NOMO-1 treated with DMSO at 0.1 percent for 48 hours (cell line): ENCODE data around the gene PLEKHH1.
A peak's percentile ranks its signal among the peaks of the same experiment; 100 is the strongest.

Experiments
- DNase-seq: peaks from one replicate; lab custom pipeline; 2025; ENCODE audit not compliant: unreplicated experiment; lab: John Stamatoyannopoulos, UW

Gene PLEKHH1

DNA sequence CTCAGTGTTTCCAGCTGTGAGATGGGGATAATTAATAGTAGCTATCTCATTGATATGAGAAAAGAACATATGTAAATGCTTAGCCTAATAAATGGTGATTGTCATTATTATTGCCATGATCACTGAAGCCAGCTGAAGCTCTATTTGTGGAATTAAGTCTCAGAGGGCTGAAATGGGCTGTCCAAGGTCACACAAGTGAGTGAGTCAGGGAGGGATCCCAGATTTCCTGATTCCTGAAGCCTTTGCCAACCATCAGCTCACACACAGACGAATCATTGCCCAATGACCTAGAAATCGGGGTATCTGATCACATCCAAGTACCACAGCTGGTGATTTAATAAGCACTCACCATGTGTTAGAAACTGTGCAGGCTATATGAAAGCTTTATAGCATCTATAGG lies 23.0 kb upstream of the PLEKHH1 start:
- DNase-seq: no peak

GRCh38 chr14:67510836-67511235 lies 22.3 kb upstream of the PLEKHH1 start:
- DNase-seq: no peak

DNA sequence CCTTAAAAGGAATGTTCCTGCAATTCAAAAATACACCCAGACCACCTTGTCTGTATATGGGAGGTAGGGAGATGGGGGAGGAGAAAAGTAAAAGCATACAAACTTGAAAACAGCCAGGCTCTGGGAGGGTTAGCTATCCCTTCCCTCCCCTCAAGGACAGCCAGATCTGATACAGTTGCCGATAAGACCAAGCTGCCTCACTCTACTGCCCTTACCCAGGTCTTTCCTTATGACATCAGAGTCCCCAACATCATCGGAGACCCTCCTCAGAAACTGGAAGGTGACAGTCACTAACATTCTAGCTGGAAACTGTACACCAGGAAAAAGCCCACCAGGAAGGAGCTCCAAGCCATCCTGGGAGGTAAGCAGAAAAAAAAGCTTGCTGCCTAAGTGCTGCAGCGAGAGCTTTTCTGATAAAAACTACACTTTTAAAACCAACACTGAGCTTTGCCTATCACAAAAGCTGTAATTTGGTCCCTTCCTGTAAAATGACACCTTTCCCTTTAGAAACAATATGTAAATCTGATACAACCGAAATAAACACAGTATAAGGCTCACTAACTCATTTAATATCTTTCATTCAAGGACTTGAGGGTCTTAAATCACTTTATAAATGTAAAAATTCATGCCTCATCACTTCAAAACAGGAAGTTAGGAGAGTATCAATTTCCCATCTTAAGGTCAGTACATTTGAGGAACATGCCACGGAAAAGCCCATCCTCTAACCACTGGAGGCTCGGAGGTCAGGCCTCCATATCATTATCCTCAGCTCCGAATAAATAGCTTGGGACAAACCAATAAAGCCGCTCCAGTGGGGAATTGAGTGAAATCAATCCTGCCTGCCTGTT lies 20.4 kb upstream of the PLEKHH1 start:
- DNase-seq: peak; percentile 30

DNA sequence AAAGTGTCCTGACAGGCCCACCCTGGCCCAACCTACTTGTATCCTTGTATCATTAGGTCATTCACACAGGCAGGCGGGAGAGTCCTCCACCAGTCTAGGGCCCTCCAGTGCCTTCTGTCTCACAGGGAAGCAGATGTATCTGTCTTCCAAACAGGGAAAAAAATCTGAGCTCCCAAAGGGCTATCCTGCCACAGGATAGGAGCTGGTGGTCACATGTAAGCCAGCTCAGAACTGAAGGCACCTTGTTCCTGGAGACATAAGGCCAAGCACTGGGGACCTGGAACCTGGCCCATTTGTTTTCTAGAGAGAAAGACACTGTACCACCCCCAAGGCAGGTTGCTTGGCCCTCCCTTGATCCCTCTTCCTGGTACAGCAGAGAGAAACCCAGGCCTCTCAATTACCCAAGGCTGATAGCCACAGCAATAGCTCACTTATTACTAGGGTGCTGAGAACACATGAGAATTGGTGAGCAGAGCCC lies 19.4 kb upstream of the PLEKHH1 start:
- DNase-seq: no peak

- no peak for DNase-seq
Observed at GRCh38 chr14:67514203-67514607, 18.9 kb upstream of the PLEKHH1 start.

GRCh38 chr14:67514650-67515385 lies 18.3 kb upstream of the PLEKHH1 start:
- DNase-seq: peak; percentile 47

DNA sequence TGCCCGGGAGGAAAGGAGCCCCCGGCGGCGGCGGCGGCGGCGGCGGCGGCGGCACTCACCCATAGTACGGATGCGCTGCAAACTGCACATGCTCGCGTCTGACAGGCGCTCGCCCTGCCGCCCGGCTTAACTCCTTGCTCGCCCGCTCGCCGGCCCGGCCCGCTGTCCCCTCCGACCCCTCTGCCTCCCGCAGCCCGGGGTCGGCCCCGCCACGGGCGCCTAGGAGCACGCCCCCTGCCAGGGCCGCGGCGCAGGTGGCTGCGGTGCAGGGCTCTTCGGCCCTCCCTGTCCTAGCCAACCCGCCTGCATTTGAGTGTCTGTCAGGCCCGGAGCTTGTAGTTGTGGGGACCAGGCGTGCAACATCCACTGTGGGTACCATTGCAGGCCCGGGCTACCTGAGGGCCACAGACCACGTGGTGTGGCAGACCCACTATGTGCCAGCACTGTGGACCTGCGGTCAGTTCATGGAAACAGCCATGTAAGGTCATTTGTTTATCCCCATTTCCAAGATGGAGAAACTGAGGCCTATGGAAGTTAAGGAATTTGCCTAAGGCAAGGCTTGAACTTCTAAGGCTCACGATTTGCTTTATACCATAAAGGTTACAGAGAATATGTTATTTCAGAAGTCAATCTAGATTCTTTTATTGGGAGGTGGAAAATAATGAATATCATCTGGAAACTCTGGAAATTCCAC lies 17.6 kb upstream of the PLEKHH1 start:
- DNase-seq: no peak

GRCh38 chr14:67516676-67517075 lies 16.4 kb upstream of the PLEKHH1 start:
- peak; percentile 28 for DNase-seq

- no peak for DNase-seq
Observed at GRCh38 chr14:67517083-67517482, 16.0 kb upstream of the PLEKHH1 start.

GRCh38 chr14:67519406-67519805 lies 13.7 kb upstream of the PLEKHH1 start:
- DNase-seq: no peak

- no peak for DNase-seq
Observed at GRCh38 chr14:67520482-67520881, 12.6 kb upstream of the PLEKHH1 start.

- DNase-seq: no peak
Observed at GRCh38 chr14:67522270-67522669, 10.8 kb upstream of the PLEKHH1 start.

DNA sequence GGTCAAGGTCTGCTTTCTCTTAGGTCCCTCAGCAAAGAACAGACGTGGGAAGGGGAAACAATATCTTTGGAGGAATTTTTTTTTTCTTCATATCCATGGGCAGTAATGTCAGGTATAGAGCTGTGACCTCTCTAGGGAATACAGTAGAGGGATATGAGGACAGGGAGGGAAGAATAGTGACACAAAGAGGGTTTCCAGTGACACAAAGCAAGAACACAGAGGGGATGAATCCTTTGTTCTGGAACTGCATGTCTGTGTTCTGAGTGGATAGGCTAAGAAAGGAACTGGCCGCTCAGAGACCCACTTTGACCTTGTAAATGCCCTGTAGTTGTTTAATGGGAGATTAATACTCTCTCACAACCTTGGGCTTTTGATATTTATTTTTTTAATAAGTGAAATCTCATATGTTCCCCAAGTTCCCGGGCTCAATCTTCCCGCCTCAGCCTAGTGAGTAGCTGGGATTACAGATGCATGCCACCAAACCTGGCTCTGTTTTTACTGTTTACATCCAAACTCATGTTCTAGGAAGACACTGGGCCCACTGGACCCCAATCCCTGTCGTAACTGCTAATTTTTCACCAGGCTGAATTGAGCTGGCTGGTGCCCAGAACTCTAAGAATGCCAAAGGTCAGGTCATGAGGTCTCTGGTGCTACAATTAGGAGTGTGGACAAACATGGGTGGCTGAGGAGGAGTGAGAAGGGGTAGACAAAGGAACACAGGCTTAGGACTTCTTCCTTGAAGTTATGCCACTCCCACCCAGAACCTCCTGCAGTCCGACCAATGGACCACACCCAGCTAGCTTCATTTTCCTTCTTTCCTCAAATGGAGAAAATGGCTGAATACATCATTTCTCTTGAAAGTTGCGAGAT lies 9.1 kb upstream of the PLEKHH1 start:
- DNase-seq: no peak

DNA sequence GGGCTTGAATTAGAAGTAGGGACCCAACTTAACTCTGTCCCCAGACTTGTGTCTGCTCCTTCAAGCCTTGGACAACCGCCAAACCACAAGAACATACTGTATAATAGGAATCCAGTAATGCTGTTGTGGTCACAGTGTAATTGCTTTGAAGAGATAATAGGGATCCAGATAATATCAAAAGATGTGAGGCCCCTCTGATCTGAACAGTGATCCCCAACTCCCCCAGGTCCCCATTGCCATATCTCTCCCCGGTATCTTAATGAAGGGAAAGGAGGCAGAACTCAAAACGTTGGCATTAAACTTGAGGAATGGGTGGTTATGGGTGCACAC lies 8.5 kb upstream of the PLEKHH1 start:
- peak; percentile 46 for DNase-seq

DNA sequence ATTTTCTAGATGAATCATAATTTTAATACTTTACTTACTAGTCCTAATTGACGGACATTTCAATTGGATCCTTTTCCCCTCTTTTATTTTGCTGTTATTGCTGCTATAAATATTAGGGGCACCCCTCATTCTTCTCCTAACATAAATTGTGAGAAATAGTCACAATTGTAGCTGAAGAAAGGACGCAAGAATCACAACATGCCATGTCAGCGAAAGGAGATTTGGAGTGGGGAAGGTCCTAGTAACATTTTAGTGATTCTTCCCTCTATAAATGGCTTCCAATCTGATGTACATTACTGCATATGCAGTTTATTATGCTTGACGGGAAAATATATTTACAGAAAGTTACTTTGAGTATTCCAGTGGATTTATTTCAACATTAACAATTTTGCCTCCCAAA lies 7.7 kb upstream of the PLEKHH1 start:
- no peak for DNase-seq

DNA sequence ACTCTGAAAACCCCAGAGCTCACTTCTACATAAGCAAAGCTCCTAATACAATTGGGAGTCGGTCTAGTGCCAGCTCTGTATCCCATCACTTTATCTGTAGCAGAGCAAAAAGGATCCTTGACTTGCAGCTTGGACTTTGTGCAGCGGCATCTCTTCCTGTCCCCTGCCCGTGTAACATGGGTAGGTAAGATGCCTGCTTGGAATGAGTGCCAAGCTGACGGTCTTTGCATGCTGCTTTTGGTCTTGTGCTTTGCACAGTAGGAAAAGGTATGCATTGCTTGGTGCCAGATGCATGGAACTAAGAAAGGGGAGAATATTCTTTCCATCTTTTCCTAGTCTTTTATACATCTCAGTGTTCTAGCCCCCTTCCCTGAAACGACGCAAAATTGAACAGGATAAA lies 6.9 kb upstream of the PLEKHH1 start:
- no peak for DNase-seq

GRCh38 chr14:67526676-67527459 lies 6.2 kb upstream of the PLEKHH1 start:
- peak; percentile 19 for DNase-seq

GRCh38 chr14:67527756-67528155 lies 5.3 kb upstream of the PLEKHH1 start:
- DNase-seq: no peak

DNA sequence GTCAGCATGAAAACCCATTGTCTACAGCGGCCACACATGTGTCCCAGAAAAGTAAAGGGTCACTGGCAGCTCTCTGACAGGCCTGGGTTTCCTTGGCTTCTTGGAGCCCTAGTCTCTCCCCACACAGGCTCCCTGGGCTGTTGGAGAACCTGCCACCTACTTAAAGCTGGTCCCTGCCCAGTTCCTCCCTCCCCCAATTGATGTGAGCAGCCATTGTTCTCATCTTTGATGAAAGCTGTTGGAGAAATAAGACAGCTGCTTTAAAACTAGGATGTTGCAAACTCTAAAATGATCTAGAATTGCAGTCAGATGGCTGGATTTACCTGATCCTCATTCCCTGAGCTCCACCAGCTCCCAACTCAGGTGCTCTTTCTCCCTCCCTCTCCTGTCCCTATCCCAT lies 4.8 kb upstream of the PLEKHH1 start:
- DNase-seq: no peak
